HEK293 (cell line): ENCODE measurements around the gene IQCH.

Experiments
- CTCF ChIP-seq: fragments of 450-650 bp; formaldehyde crosslinking; IDR thresholded peaks from 2 replicates; pipeline ENCODE4 v1.5.1; 2016; ENCODE audit warnings: missing biosample characterization, missing genetic modification characterization
- EGR2 ChIP-seq: fragments of 450-650 bp; formaldehyde crosslinking; IDR thresholded peaks from 2 replicates; pipeline ENCODE4 v1.5.1; 2016; ENCODE audit warnings: low read depth, missing biosample characterization, missing genetic modification characterization
- GLI4 ChIP-seq: fragments of 450-650 bp; formaldehyde crosslinking; IDR thresholded peaks from 2 replicates; pipeline ENCODE4 v1.5.1; 2016; ENCODE audit warnings: missing biosample characterization, missing genetic modification characterization
- KLF10 ChIP-seq: fragments of 450-650 bp; IDR thresholded peaks from 2 replicates; pipeline ENCODE4 v1.5.1; 2018; ENCODE audit warnings: missing biosample characterization, mild to moderate bottlenecking, missing genetic modification characterization
- REST ChIP-seq: fragments of 450-650 bp; formaldehyde crosslinking; IDR thresholded peaks from 2 replicates; pipeline ENCODE4 v1.5.1; 2016; ENCODE audit warnings: missing biosample characterization, missing genetic modification characterization
- ZBTB7A ChIP-seq: fragments of 450-650 bp; formaldehyde crosslinking; IDR thresholded peaks from 2 replicates; pipeline ENCODE4 v1.5.1; 2016; ENCODE audit warnings: low read depth, missing biosample characterization, missing genetic modification characterization
- ZNF335 ChIP-seq: fragments of 450-650 bp; formaldehyde crosslinking; conservative IDR thresholded peaks from 2 replicates; pipeline ENCODE4 v1.5.1; 2016; ENCODE audit warnings: missing biosample characterization, missing genetic modification characterization
- ZNF354C ChIP-seq: fragments of 450-650 bp; formaldehyde crosslinking; IDR thresholded peaks from 2 replicates; pipeline ENCODE4 v1.5.1; 2016; ENCODE audit warnings: missing biosample characterization, missing genetic modification characterization, low read depth, borderline replicate concordance
- ZNF394 ChIP-seq: fragments of 450-650 bp; formaldehyde crosslinking; IDR thresholded peaks from 2 replicates; pipeline ENCODE4 v1.5.1; 2016; ENCODE audit warnings: missing biosample characterization, missing genetic modification characterization, mild to moderate bottlenecking, moderate library complexity, borderline replicate concordance
- ZNF433 ChIP-seq: fragments of 450-650 bp; formaldehyde crosslinking; IDR thresholded peaks from 2 replicates; pipeline ENCODE4 v1.5.1; 2016; ENCODE audit warnings: missing biosample characterization, missing genetic modification characterization, low read depth
- ZNF747 ChIP-seq: fragments of 450-650 bp; formaldehyde crosslinking; IDR thresholded peaks from 2 replicates; pipeline ENCODE4 v1.5.1; 2016; ENCODE audit warnings: missing biosample characterization, missing genetic modification characterization
- ZNF776 ChIP-seq: fragments of 450-650 bp; formaldehyde crosslinking; IDR thresholded peaks from 2 replicates; pipeline ENCODE4 v1.5.0; 2017; ENCODE audit warnings: missing biosample characterization, missing genetic modification characterization, borderline replicate concordance
- ZNF830 ChIP-seq: fragments of 450-650 bp; IDR thresholded peaks from 2 replicates; pipeline ENCODE4 v1.5.0; 2018; ENCODE audit warnings: missing biosample characterization, missing genetic modification characterization, low read depth, mild to moderate bottlenecking, moderate library complexity
- ZNF843 ChIP-seq: fragments of 450-650 bp; formaldehyde crosslinking; IDR thresholded peaks from 2 replicates; pipeline ENCODE4 v1.5.1; 2016; ENCODE audit warnings: missing biosample characterization, missing genetic modification characterization

GRCh38 chr15:67421105-67421504, 166.5 kb downstream of the IQCH start:
- TF ChIP-seq CTCF (tag by site-specific recombination), result no peak
- TF ChIP-seq GLI4 (tag by site-specific recombination), result no peak
- no peak for TF ChIP-seq ZNF843
- TF ChIP-seq ZNF433 (tag by site-specific recombination), result no peak
- TF ChIP-seq ZNF747, result no peak
- TF ChIP-seq REST (tag by site-specific recombination), result no peak
- no peak for TF ChIP-seq EGR2 (tag by site-specific recombination)
- TF ChIP-seq ZNF335, result no peak
- TF ChIP-seq ZNF830, result no peak
- no peak for TF ChIP-seq ZNF354C (tag by site-specific recombination)
- TF ChIP-seq ZBTB7A (tag by site-specific recombination), result no peak
- no peak for TF ChIP-seq ZNF776 (tag by site-specific recombination)
- TF ChIP-seq KLF10 (tag by site-specific recombination), result no peak
- no peak for TF ChIP-seq ZNF394
